ENCODE measurements around the gene GRIA4. TPM values are rescaled to one million over a fixed set of nuclear protein-coding genes. Genes with fewer than 3 reads are reported as not detected.

The GRIA4 gene
- total and polyA plus RNA-seq, 7 donors = 0.23 to 6.6 (median 1.9) TPM

GRCh38 chr11:105937738-105938137 lies 327.9 kb downstream of the GRIA4 start:
- Histone ChIP-seq H3K4me3 (no peak overlapping the region), H3K9me3 (no peaks in the 10 kb centered on the region), H3K27ac (no peak overlapping the region), H3K27me3 (no peaks in the 10 kb centered on the region), H3K4me1 (peaks cover 0 to 11% (median 9%) of the 10 kb centered on the region in 4 donors), H3K36me3 (no peaks in the 10 kb centered on the region)
- intact Hi-C loops (cut with DNase I) = no loop called here
- TF ChIP-seq POLR2A (IDR thresholded peaks at IDR 0.05) = no peak
- TF ChIP-seq CTCF (IDR thresholded peaks at IDR 0.05) = no peak
- no peak for TF ChIP-seq POLR2AphosphoS5 (IDR thresholded peaks at IDR 0.05)
- TF ChIP-seq EP300 (IDR thresholded peaks at IDR 0.05) = no peak
- no peak for DNase-seq
- WGBS, 2 donors = 66 to 73% methylated on average over 2 of the region's 2 CpGs

DNA sequence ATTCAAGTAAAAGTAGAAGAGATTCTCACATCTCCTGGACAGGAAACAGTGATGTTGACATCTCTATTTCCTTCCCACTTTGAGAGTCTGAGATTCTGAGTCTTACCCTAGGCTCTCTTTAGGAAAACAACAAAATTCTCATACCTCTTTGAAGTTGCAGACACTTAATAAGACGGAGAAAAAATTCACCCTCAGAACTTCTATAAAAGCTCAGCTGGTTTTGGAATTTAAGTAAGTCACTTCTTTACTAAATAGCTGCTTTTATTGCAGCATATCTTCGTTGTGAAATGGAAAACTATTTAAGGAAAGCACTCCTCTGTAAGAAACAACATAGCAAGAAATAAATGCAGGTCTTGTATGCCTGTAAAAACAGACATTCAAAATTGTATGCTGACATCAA lies 333.0 kb downstream of the GRIA4 start:
- H3K27me3 ChIP-seq = no peaks in the 10 kb centered on the region
- WGBS, 2 donors = 38 to 50% methylated on average over 2 of the region's 2 CpGs
- intact Hi-C loops (cut with DNase I) = no loop called here

GRCh38 chr11:105948918-105949590 lies 339.2 kb downstream of the GRIA4 start:
- DNase-seq = no peak
- H3K4me1 ChIP-seq = no peaks in the 10 kb centered on the region
- no peaks in the 10 kb centered on the region for H3K36me3 ChIP-seq
- 35 to 59% methylated on average over 4 of the region's 4 CpGs for WGBS, 2 donors
- H3K27ac ChIP-seq = no peak overlapping the region
- intact Hi-C loops (cut with DNase I) = no loop called here
- no peaks in the 10 kb centered on the region for H3K27me3 ChIP-seq
- TF ChIP-seq EP300 (IDR thresholded peaks at IDR 0.05) (no peak), POLR2AphosphoS5 (IDR thresholded peaks at IDR 0.05) (no peak), CTCF (IDR thresholded peaks at IDR 0.05) (no peak), POLR2A (IDR thresholded peaks at IDR 0.05) (no peak)
- no peaks in the 10 kb centered on the region for H3K9me3 ChIP-seq
- no peak overlapping the region for H3K4me3 ChIP-seq

More for the DNA sequence above, 333.0 kb downstream of the GRIA4 start:
- Histone ChIP-seq H3K4me3 (no peak overlapping the region), H3K27ac (no peak overlapping the region), H3K36me3 (no peaks in the 10 kb centered on the region), H3K9me3 (no peaks in the 10 kb centered on the region), H3K4me1 (peaks cover 0 to 1% (median under 1%) of the 10 kb centered on the region in 4 donors)
- no peak for TF ChIP-seq POLR2AphosphoS5 (IDR thresholded peaks at IDR 0.05)
- TF ChIP-seq POLR2A (IDR thresholded peaks at IDR 0.05) = no peak
- TF ChIP-seq CTCF (IDR thresholded peaks at IDR 0.05) = no peak
- no peak for TF ChIP-seq EP300 (IDR thresholded peaks at IDR 0.05)
- DNase-seq = no peak

GRCh38 chr11:105953886-105954285 lies 344.0 kb downstream of the GRIA4 start:
- no peak for TF ChIP-seq CTCF (IDR thresholded peaks at IDR 0.05)
- no peak for TF ChIP-seq POLR2AphosphoS5 (IDR thresholded peaks at IDR 0.05)
- TF ChIP-seq POLR2A (IDR thresholded peaks at IDR 0.05) = no peak
- no peak for TF ChIP-seq EP300 (IDR thresholded peaks at IDR 0.05)
- no peak overlapping the region for H3K27ac ChIP-seq
- no peaks in the 10 kb centered on the region for H3K4me1 ChIP-seq
- intact Hi-C loops (cut with DNase I) = no loop called here
- DNase-seq = no peak
- H3K27me3 ChIP-seq = no peaks in the 10 kb centered on the region
- no peaks in the 10 kb centered on the region for H3K9me3 ChIP-seq
- no peak overlapping the region for H3K4me3 ChIP-seq
- no peaks in the 10 kb centered on the region for H3K36me3 ChIP-seq

Measured in sigmoid colon (tissue), 7 donors.